ENCODE results near the gene ZDHHC5.

ZDHHC5 gene

DNA sequence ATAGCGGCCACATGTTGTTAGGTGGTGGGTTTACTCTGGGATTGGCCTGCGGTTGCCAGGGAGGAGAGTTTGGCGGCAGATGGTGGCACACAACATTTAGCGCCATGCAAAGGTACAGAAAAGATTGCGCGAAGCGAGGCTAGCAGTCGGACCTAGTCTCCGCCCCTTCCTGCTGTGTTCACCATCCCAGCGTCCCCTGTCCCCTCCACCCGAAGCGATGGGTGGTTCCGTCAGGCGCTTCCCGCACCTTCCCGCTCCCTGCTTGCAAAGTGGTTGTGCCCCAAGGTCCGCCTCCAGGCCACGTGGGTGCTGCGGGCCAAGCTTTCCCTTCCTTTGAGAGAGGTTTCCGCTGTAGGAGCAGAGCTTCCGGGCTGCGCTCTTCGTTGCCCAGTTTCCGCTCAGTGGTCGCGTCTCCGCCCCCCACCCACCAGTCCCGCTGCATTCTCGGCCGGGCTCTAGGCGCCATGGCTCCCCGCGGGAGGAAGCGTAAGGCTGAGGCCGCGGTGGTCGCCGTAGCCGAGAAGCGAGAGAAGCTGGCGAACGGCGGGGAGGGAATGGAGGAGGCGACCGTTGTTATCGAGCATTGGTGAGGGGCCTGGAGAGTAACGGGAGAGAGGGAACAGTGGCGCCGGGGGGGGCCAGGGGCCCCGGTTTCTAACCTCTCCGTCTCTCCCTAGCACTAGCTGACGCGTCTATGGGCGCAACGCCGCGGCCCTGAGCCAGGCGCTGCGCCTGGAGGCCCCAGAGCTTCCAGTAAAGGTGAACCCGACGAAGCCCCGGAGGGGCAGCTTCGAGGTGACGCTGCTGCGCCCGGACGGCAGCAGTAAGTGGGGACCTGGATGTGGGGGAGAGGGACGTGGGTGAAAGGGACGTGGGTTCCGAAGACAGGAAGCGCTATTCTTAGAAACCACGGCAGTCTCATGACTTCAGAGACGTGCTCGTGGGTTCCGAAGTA is 73.5 kb downstream of the ZDHHC5 start, which contains the start of gene SELENOH:
TSS of gene SELENOH (plus strand) at position 360 of the 955 bp plus-strand sequence. CDS start at position 465, 105 bp downstream.
- peak; percentile 82 to 85 for DNase-seq

DNA sequence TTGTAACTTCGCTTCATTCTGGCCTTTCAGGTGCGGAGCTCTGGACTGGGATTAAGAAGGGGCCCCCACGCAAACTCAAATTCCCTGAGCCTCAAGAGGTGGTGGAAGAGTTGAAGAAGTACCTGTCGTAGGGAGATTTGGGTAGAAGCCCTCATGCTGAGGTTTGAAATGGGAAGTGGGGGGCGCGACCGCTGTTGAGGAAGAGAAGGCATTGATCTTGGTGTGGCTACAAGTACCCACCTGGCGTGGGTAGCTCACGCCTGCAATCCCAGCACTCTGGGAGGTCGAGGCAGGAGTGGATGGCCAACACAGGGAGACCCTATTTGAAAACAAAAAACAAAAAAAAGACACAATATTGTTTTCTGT is 74.2 kb downstream of the ZDHHC5 start:
- no peak for DNase-seq

DNA sequence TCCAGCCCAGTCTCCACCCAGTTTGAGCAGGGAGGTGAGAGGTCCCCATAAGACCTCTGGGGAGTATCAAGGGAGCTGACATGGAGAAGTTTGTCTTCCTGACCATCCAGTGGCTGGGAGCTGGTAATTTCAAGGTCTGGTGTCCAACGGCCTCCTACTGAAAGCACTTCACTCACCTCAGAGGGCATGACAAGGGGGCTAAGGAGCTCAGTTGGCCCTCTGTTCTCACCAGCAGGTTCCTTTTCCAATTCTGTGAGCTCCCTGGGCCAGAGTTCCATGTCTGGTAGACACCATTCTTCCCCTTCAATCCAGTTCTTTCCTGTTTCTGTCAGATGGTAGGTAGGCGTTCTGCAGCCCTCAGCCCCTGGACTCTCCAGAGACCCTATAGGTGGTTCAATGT is 76.4 kb downstream of the ZDHHC5 start:
- DNase-seq, result no peak

DNA sequence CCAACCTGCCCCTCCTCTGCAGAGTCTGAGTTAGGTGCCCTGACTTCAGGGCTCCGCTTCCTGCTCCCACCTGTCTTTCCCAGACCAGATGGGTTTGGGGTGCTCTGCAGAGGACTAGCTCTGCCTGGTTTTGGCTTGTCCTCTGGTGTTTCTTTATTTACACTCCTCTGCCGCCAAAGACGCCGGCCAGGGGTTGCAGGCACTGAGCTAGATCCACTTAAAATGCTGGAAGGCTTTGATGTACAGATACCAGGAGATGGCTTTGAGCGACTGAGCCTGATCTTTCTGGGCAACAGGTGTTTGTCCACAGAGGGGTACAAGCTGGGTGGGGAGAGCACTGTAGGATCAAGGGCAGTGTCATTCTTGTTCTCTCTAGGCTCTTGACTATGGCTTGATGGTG is 77.3 kb downstream of the ZDHHC5 start:
- no peak for DNase-seq

DNA sequence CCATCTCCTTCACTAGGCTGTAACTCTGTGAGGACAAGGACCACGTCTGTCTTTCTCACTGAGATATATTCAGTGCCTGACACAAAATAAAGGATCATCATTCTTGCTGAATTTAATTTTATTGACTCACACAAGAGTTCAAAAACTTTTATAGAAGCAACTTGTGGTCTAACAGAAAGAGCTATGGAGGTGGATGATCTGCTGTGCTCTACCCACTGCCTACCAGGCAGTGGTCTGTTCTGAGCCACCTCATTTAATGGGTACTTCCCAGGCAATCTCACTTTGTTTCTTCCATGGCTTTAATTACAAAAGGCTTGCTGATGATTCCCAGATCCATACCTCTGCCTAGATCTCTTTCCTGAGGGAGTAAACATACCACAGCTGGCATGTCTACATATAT is 79.0 kb downstream of the ZDHHC5 start:
- DNase-seq, result no peak

All from SHP77 (cell line).